GM19035 (cell line): ENCODE results near the gene RAB40A.
"Not testable (repeated sequence)": the region's sequence is repeated elsewhere in the genome, so short reads cannot be mapped to it uniquely, and the experiment has no call there.

ENCODE experiments used
- ATAC-seq: cut with Tn5 transposase; IDR thresholded peaks from one replicate; pipeline ENCODE4 v1.9.1; 2021; ENCODE audit not compliant: unreplicated experiment

Gene RAB40A

DNA sequence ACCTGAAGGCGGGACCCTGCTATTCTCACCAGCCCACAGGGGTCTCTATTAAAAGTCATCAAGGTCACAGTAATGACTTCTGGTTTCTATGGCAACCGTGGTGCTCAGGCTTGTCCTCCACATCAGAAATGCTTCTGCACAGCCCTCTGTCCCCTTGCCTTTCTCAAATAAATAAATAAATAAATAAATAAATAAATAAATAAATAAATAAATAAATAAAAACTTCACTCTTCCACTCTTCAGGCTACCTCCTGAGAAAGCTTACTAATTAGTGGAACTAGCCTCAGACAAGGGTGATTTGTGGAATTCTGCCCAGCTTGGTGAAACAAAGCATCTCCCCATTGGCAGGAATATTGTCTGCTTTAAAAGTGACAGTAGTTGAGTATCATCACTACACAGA is 5.5 kb upstream of the RAB40A start:
- no peak for ATAC-seq

DNA sequence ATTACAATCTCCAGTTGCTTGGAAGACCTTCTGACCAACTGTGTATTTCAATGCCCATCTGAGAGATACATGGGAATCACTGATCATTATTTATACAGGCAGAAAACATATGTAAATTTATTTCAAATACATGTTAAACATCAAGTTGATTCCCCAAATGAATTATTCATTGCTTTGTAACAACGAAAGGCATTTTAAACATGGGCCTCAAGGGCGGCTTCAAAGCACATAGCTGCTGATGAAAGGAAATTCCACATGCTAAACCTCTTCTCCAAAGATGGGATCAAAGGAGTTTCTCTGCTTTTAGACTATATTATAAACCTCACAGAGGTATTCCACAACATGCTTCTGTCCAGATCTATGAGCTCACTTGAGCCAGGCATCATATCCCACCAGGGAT is 4.3 kb upstream of the RAB40A start:
- ATAC-seq, result no peak

DNA sequence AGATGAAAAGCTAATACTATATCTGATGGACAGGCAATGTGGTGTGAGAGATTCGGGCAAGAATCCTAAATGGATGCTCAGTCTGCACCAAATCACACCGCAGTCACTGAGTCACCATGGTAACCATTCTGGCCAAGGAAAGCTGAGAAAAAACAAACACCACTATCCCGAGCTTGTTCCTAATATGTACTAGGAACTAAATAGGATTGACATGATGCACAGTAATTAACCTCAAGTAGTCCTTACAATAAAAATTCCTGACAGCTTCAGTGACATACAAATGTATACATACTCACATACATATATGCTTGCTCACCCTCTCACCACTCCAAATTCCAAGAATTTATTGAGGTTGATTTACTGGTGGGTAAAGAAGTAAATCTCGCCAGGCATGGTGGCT is 1.1 kb upstream of the RAB40A start:
- no peak for ATAC-seq

DNA sequence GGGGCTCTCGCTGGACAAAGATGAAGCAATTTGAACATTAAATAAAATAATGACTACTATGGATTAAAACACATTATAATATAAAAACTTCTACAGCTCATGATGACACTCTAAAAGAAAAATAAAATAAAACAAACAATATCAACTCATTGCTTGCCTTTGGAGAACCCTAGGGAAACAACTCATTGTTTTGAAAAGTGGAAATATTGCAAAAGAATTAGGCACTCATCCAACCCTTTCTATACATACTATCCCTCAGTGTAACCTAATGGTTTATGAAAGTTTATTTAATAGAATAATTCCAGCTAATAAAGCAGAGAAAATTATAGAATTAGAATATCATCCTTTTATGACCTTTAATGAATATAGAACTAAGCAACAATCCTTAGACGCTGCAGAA is 718 bp downstream of the RAB40A start:
- no peak for ATAC-seq

DNA sequence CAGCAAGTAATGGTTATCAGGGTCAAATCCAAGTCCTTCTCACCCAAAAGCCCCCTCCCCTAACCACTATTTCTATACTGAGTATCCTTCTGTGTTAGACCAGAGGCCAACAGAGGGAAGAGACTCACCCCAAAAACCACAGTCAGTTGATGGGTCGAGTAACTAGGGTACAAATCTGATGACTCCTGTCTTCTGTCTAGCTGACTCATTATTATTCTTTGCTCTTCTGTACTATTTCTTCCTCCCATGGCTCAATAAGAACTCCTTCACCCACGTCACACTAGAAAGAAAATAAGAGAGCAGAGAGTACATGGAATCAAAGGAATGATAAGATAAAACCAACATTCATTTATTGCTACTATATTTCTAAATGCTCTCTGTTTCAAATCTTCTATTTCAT is 2.0 kb downstream of the RAB40A start:
- no peak for ATAC-seq

DNA sequence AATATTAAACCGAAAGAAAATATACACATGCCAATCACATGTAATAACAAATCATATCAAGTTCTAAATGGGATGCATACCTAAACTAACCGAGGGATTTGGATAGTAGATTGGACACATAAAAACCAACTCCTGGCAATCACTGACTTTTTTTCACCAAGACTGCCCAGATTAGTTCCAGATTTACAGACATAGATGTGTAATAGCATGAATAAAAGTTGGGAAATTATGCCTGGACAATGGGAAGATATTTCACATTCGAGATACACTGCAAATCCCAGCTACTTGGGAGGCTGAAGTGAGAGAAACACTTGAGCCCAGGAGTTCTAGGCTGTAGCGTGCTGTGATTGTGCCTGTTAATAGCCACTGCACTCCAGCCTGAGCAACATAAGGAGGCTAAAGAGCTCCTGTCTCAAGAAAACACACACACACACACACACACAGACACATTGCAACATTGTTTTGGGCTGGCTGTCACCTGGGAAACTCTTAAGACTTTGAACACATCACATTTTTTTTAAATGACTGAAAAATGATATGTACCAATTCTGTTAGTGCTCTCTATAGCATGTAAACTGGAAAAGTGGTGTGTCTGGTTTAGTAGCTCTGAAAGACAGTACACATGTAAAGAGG is 5.7 kb downstream of the RAB40A start:
- no peak for ATAC-seq

DNA sequence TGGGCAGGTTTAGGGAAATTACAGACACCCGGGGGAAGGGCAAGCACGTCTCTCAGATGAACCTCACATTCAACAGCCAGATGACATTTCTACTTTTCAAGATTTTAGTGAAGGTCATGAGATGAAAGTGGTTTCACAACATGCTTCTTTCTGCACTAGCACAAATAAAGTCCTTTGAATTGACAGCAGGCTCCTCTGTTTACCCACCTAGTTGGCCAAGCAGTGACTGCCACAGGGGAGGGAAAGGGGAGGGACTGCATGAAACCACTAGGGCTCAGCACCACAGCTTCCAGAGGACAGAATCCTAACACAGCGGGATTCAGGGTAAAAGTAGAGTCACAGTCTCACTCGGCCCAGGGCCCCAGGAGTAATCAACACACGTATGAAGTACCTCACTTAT is 6.2 kb downstream of the RAB40A start:
- ATAC-seq, result no peak

DNA sequence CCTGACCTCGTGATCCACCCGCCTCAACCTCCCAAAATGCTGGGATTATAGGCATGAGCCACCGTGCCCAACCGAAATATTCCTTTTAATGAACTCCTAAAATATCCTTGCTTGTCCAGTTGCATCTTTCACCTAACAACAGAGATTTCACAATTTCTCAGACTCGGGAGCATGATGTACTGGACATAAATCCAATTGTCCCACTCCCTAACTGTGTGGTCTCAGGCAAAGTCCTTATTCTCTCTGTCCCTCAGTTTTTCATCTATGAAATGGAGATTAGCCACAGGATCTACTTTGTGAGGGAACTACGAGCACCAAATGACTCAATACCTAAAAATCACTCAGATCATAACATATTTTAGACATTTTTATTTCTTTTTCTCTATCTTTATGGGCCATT is 9.3 kb downstream of the RAB40A start:
- ATAC-seq, result no peak

DNA sequence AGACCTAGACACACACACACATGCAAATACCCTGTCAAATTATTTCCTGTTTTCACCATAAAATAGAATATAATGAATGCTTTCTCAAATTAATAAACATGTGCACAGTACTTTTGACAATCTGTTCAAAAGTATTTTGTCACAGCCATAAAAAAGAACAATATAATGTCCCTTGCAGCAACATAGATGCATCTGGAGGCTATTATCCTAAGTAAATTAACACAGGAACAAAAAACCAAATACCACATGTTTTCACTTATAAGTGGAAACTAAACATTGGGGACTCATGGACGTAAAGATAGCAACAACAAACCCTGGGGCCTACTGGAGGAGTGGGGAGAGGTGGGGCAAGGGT is 15.5 kb downstream of the RAB40A start:
- no peak for ATAC-seq

DNA sequence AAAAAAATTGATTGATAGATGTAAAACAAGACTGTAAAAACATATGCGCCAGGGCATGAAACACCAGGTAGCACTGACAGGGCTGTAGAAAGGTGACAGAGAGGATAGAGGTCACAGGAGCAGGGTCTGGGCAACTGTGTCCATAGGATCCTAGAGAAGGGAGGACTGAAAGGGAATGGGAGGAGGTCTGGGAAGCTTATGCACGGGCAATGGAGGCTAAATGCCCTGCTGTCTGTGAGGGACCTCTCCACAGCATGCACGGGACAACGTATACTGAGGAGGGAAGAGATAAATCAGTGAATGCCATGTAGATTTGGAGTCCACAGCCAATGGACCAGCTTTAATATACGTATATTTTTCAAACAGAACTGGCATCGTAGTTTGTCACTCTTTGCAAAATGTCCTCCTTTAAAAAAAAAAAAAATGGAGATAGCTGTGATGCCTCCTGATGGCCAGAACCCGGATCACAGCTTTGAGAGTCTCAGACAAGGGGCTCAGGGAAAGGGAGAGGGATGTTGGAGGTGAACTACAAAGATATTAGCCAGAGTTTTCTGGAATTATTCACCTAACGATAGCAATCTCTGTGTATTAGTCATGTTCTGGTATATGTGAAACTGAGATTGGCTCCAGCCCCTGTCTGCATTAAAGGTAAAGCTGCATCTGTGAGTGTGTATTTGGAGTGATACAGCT is 16.0 kb downstream of the RAB40A start:
- no peak for ATAC-seq

DNA sequence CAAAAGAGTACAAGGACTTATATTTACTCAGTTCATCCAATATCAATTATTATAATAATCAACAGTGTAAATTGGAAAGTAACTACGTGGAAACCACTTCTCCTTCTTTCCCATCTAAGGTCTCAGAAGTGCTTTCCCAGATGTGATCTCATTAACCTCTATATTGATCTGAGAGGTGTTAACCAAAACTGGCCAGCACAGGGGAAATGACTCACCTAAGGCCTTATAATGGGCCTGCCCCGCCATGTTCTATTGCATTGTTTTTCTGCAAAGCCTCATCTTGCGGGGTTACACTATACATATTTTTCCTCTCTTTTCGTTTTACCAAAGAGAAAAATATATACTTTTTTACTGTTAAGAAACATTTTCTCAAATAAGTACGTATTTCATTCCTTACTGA is 20.5 kb downstream of the RAB40A start:
- no peak for ATAC-seq

DNA sequence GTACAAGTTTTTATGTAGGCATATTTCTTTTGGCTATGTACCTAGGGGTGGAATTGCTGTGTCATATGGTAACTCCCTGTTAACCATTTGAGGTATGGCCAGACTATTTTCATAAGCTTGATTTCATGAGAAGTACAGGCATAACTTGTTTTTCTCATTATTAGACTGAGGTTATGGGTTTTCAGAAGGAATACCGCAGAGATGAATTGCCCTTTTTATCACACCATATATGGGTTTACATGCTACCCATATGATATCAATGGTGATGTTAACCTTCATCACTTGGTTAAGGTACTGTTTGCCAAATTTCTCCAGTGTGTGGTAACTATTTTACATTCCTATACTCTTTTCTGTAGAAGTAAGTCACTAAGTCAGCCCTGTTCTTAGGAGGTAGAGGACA is 23.5 kb downstream of the RAB40A start:
- no peak for ATAC-seq

DNA sequence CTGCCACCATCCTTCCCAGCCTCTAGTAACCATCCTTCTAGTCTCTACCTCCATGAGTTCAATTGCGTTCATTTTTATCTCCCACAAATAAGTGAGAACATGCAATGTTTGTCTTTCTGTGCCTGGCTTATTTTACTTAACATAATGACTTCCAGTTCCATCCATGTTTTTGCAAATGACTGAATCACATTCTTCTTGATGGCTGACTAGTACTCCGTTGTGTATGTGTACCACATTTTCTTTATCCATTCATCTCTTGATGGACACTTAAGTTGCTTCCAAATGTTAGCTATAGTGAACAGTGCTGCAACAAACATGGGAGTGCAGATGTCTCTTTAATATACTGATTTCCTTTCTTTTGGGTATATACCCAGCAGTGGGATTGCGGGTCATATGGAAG is 25.7 kb downstream of the RAB40A start:
- ATAC-seq, result not testable (repeated sequence)

DNA sequence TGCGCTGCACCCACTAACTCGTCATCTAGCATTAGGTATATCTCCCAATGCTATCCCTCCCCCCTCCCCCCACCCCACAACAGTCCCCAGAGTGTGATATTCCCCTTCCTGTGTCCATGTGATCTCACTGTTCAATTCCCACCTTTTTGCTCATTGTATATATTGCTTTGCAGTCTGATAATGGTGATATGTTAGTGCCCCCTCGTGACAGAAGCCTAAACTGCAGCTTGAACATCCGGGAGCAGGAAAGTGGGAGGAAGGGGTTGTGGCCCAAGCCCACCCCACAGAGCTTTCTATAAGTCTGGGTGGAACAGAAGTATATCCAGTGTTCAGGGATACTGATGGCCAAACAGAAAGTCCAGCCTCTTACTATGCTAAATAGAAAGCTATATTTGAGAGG is 29.6 kb downstream of the RAB40A start:
- ATAC-seq, result not testable (repeated sequence)

DNA sequence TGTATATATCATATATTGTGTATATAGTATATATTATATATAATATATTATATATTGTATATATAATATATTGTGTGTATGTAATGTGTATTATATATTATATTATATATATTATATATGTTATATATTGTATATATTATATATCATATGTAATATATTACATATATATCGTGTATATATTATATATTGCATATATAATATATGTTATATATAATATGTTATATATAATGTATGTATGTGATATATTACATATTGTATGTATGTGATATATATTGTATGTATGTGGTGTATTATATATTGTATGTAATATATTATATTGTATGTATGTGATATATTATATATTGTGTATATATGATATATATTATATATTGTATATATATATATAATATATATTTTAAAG is 30.5 kb downstream of the RAB40A start:
- no peak for ATAC-seq

DNA sequence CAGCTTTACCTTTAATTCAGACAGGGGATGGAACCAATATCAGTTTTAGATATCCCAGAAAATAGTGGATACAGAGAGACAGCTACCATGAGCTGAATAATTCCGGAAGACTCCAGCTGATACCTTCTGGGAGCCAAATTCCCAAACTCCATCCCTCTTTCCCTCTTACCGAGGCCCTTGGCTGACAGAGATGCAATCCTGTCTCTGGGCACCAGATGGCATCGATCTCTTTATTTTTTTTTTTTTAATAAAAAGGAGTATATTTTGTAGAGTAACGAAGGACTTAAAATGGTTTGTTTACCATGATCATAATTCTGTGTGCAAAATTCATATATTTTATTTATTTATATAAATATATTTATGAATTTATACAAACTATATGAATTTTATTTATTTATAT is 31.0 kb downstream of the RAB40A start:
- ATAC-seq, result no peak

DNA sequence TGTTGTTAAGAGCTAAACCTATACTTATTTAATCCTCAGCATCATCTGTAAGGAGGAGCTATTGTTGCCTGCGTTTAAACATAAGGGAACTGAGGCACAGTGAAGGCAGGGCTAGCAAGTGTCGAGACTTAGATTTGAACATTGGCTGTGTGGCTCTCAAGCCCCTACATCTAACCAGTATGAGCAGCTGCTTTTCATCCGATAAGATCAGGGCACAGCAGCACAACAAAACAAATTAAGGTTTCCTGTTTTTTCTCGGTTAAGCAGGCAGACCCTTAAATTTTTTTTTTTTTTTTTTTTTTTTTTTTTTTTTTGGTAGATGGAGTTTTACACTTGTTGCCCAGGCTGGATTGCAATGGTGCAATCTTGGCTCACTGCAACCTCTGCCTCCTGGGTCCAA is 35.6 kb downstream of the RAB40A start:
- ATAC-seq, result no peak

DNA sequence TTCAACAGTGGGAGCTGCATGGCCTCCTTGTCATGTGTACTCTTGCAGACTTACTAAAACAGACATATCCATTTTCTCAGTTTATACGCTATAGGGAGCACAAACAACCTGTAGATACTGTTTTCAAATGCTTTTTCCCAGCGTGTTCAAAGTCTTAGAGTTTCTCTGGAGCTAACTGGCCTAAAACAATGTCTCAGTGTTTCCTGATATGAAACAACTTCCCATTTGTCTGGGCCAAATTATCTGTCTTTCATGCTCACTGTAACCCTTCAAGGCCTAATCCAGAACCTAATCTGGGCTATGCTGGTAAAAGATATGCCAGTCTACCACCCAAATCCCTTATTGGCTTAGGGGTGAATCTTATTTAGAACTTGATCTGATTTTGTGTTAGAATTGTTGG is 38.8 kb downstream of the RAB40A start:
- no peak for ATAC-seq

DNA sequence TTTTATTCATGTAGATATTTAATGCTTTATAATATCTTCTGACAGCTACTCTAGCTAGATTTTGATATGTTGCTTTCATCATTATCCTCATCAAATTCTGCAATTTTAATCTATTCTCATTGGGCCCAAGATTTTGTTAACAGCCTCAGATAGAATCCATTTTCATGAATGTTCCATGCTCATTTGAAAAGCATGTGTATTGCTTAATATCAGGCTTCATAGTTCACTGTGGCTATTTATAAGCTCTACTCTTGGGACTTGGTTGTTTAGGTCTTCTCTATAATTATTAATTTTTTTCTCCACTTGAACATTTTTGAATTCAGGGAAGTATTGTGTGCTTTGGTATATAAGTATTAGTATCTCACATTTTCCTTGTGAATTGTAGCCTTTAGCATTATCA is 41.8 kb downstream of the RAB40A start:
- no peak for ATAC-seq

DNA sequence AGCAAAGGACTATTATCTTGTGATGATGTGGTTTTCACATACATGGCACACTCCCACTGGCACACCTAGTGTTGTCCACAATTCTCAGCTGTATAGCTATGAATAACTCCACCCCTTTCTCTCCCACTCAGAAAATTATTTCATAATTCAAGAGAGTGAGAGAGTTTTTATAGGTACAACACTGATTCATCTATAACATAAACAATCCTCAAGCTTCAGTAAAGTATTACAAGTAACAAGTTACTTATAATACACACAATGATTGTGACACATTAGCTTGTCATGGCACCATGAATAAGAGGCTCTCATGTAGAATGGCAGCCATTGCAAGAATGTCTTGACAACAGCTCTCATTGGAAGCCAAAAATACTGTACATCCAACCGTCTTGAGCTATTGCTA is 43.9 kb downstream of the RAB40A start:
- no peak for ATAC-seq

DNA sequence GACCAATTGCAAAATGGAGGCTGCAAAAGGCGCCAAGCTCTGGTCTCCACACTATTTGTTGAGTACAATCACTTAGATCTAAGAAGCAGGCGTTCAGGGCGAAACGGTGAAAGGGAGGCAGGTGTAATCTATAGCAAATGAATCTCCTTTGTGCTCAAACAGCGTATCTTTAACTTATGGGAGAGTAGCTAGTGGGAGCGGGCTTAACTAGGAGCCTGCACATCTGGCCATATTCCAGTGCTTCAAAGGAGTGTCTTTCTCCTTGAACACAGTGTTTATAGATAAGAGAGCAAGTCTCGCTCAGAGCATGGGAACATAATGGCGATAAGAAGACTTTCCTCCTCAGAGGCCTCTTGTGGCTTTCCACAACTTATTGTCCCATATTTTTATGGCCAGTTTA is 49.3 kb downstream of the RAB40A start:
- ATAC-seq, result not testable (repeated sequence)

DNA sequence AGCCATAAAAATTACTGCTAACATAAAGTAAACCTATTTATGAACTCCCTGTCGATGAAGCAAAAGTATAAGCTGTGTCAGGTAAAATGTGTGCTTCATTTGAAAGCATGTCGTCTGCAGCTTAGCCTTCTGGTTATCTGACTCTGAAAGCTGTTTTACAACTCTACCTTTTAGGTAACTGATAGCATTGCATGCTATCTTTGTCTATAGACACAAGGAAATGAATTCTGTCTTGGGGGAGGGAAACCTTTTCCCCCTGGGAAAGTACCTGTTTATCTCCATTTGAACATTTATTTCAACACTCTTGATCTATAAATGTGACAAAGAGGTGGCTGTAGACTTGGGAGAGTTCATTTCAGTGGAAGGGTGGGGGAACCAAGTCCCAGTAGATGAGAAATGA is 51.4 kb downstream of the RAB40A start:
- ATAC-seq, result no peak

DNA sequence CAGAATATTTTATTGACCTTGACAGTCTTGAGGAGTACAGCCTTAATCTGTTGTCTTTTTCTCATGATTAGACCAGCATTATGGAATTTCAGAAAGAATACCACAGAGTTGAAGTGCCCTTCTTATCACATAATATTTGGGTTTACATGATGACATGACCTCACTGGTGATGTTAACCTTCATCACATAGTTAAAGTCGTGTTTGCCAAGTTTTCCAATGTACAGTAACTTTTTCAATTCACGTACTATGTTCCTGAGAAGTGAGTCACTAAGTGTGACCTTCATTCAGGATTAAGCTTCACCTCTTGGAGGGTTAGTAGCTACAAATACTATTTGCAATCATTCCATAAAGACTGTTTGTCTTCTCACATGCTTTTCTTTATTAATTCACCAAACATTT is 52.1 kb downstream of the RAB40A start:
- no peak for ATAC-seq
